MCF 10A (cell line): Measurements from ENCODE around the gene PPIF. TPM values are rescaled to one million over a fixed set of nuclear protein-coding genes. Genes with fewer than 3 reads are reported as not detected.
A peak's percentile ranks its signal among the peaks of the same experiment; 100 is the strongest.

Experiments
- BruUV-seq: library from RNA; stranded (reverse); fragments of 400-500 nt; replicated peaks from 2 replicates; lab custom pipeline; 2021; lab: Mats Ljungman, UMichigan
- CTCF ChIA-PET: fragments of 300-600 bp; sonication (Branson Sonifier 250); formaldehyde crosslinking; extraction: SDS; loops from one replicate; lab custom pipeline; 2021; ENCODE audit warnings: antibody characterized with exemption, inconsistent platforms; lab: Yijun Ruan, JAX
- POLR2A ChIA-PET: fragments of 300-600, 350-650 bp; sonication (Branson Sonifier 250); formaldehyde crosslinking; extraction: SDS; loops from one replicate; lab custom pipeline; 2020; ENCODE audit warnings: antibody characterized with exemption, inconsistent platforms; lab: Yijun Ruan, JAX
- DNase-seq: peaks from one replicate; pipeline ENCODE4 v3.0.0-alpha.2; 2018; ENCODE audit not compliant: unreplicated experiment
- H3K27ac Mint-ChIP-seq: one replicate; pipeline ENCODE4 v1.8.0; 2022; ENCODE audit warnings: mild to moderate bottlenecking, low read depth, mixed read lengths; ENCODE audit not compliant: unreplicated experiment
- H3K27me3 Mint-ChIP-seq: one replicate; pipeline ENCODE4 v1.8.0; 2022; ENCODE audit warnings: mixed read lengths; ENCODE audit not compliant: insufficient read depth, unreplicated experiment
- H3K36me3 Mint-ChIP-seq: one replicate; pipeline ENCODE4 v1.8.0; 2022; ENCODE audit warnings: mild to moderate bottlenecking, moderate library complexity, mixed read lengths; ENCODE audit not compliant: insufficient read depth, unreplicated experiment
- H3K4me1 Mint-ChIP-seq: one replicate; pipeline ENCODE4 v1.8.0; 2022; ENCODE audit warnings: mixed read lengths; ENCODE audit not compliant: insufficient read depth, unreplicated experiment
- H3K4me3 Mint-ChIP-seq: one replicate; pipeline ENCODE4 v1.8.0; 2022; ENCODE audit warnings: mild to moderate bottlenecking, moderate library complexity, mixed read lengths; ENCODE audit not compliant: unreplicated experiment
- H3K9me3 Mint-ChIP-seq: one replicate; pipeline ENCODE4 v1.8.0; 2022; ENCODE audit warnings: mixed read lengths; ENCODE audit not compliant: unreplicated experiment
- CTCF ChIP-seq: fragments of 200-600 bp; IDR thresholded peaks from one replicate; pipeline ENCODE4 v1.8.0; 2022; ENCODE audit warnings: antibody characterized with exemption, mild to moderate bottlenecking; ENCODE audit not compliant: unreplicated experiment
- intact Hi-C: fragments of 100-400 bp; cut with micrococcal nuclease; formaldehyde crosslinking; loops from 2 replicates; pipeline ENCODE4 v1.14.1; 2022
- total RNA-seq: library from RNA; stranded (reverse); gene quantifications from 2 replicates; pipeline ENCODE4 v1.2.3, GENCODE V29; 2022

Gene PPIF
- total RNA-seq, 1 experiment from 2014 or later = 76.5 TPM

- DNase-seq = no peak
- no peak for TF ChIP-seq CTCF
- H3K36me3 Mint-ChIP-seq = peaks cover 52% of the 10 kb centered on the region
- no peaks in the 10 kb centered on the region for H3K9me3 Mint-ChIP-seq
- CTCF ChIA-PET = interaction anchor here (0.7 to 1.9 kb wide), 4 partner anchors 10 to 26 kb away, joined by 3 to 9 read pairs (median 6); no protein-coding TSS in a partner anchor
- intact Hi-C loops = loop anchor here (2.0 kb wide), 1 partner anchor 50 kb away; no protein-coding TSS in a partner anchor
- H3K4me3 Mint-ChIP-seq = peak overlapping the region; percentile 81
- BruUV-seq = no TSS peak
- POLR2A ChIA-PET = interaction anchor here (0.6 to 2.1 kb wide), 4 partner anchors 9 to 1303 kb away, joined by 3 to 20 read pairs (median 6); no protein-coding TSS in a partner anchor
- peak overlapping the region; percentile 95 for H3K27ac Mint-ChIP-seq
- H3K4me1 Mint-ChIP-seq = peaks cover 5% of the 10 kb centered on the region
- H3K27me3 Mint-ChIP-seq = no peaks in the 10 kb centered on the region
These were observed 1.8 kb downstream of the PPIF start for GRCh38 chr10:79349072-79349491.

GRCh38 chr10:79349766-79350406, 2.6 kb downstream of the PPIF start:
- H3K4me3 Mint-ChIP-seq = no peak overlapping the region
- peak overlapping the region; percentile 95 for H3K27ac Mint-ChIP-seq
- ChIA-PET POLR2A (no interaction called here), CTCF (interaction anchor here (1.4 kb wide), 1 partner anchor 24 kb away, joined by 6 read pairs; no protein-coding TSS in a partner anchor)
- H3K4me1 Mint-ChIP-seq = peaks cover 5% of the 10 kb centered on the region
- intact Hi-C loops = loop anchor here (2.0 kb wide), 1 partner anchor 51 kb away; no protein-coding TSS in a partner anchor
- no peaks in the 10 kb centered on the region for H3K27me3 Mint-ChIP-seq
- TF ChIP-seq CTCF = no peak
- H3K36me3 Mint-ChIP-seq = peaks cover 60% of the 10 kb centered on the region
- no TSS peak for BruUV-seq
- no peaks in the 10 kb centered on the region for H3K9me3 Mint-ChIP-seq
- DNase-seq = no peak

DNA sequence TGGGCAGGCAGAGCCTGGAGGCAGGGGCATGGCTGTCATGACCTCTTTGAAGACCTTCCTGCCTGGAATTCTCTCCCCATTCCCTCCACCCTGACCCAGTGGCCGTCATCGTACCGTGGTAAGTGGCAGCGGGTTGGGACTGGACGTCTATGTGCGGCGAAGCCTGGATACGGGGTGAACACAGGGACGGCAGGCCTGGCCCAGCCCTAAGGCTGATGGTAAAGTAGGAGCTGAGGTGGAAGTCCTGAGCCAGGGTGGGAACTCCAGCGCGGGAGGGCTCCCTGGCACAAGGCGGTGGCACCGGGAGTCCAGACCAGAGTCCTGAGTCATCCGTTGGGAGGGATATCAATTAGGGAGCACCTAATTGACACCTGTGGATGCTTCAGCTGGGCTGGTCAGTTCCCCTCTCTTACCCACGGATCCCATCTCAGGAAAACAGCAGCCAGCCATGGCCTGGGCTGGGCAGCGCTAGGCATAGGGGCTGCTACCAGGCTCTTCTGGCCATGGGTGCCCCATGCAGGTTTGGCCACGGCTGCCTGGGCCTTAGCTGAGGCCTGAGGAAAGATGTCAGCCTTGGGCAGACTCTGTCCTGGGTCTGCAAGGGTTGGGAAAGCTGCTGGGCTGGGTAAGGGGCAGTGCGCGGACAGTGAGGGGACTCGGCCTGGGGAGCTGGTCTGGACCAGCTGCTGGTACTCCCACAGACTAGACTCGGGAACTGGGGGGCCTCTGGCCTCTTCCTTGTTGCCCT, 3.3 kb downstream of the PPIF start:
- TF ChIP-seq CTCF = no peak
- DNase-seq = no peak
- intact Hi-C loops = no loop called here
- H3K9me3 Mint-ChIP-seq = no peaks in the 10 kb centered on the region
- peak overlapping the region; percentile 95 for H3K27ac Mint-ChIP-seq
- H3K36me3 Mint-ChIP-seq = peaks cover 60% of the 10 kb centered on the region
- H3K27me3 Mint-ChIP-seq = no peaks in the 10 kb centered on the region
- H3K4me3 Mint-ChIP-seq = no peak overlapping the region
- H3K4me1 Mint-ChIP-seq = peaks cover 5% of the 10 kb centered on the region
- ChIA-PET CTCF (no interaction called here), POLR2A (no interaction called here)
- BruUV-seq = no TSS peak

- no TSS peak for BruUV-seq
- H3K36me3 Mint-ChIP-seq = peaks cover 60% of the 10 kb centered on the region
- H3K4me1 Mint-ChIP-seq = peaks cover 5% of the 10 kb centered on the region
- H3K4me3 Mint-ChIP-seq = no peak overlapping the region
- POLR2A ChIA-PET = no interaction called here
- intact Hi-C loops = no loop called here
- H3K9me3 Mint-ChIP-seq = no peaks in the 10 kb centered on the region
- H3K27me3 Mint-ChIP-seq = no peaks in the 10 kb centered on the region
- no peak for TF ChIP-seq CTCF
- no peak for DNase-seq
- H3K27ac Mint-ChIP-seq = no peak overlapping the region
- CTCF ChIA-PET = no interaction called here
These were observed 4.1 kb downstream of the PPIF start for GRCh38 chr10:79351332-79351731.
